HL-60 (cell line): Measurements from ENCODE around the gene CLDN16.

Experiments used
- CTCF ChIP-seq: IDR thresholded peaks from one replicate; pipeline ENCODE4 v1.5.1; 2011; ENCODE audit warnings: low read length, control low read depth, inconsistent platforms; ENCODE audit not compliant: insufficient read depth
- GABPA ChIP-seq: IDR thresholded peaks from 2 replicates; pipeline ENCODE4 v1.6.1; 2012; ENCODE audit warnings: low read depth
- POLR2AphosphoS5 ChIP-seq: IDR thresholded peaks from 2 replicates; pipeline ENCODE4 v1.6.1; 2012; ENCODE audit warnings: low read depth
- REST ChIP-seq: IDR thresholded peaks from 2 replicates; pipeline ENCODE4 v1.6.1; 2012; ENCODE audit warnings: low read depth; ENCODE audit not compliant: insufficient replicate concordance
- SPI1 ChIP-seq: IDR thresholded peaks from 2 replicates; pipeline ENCODE4 v1.6.1; 2012; ENCODE audit warnings: low read depth, mild to moderate bottlenecking, borderline replicate concordance

GRCh38 chr3:190414297-190414696 lies 26.3 kb downstream of the CLDN16 start:
- TF ChIP-seq CTCF (no peak), REST (no peak), GABPA (no peak), POLR2AphosphoS5 (no peak), SPI1 (no peak)
